DND-41 (cell line): Measurements from ENCODE around the gene COQ10B.
A peak's percentile ranks its signal among the peaks of the same experiment; 100 is the strongest.

Experiments used
- ATAC-seq: fragments of 200-7000 bp; cut with Tn5 transposase; 3 replicates; pipeline ENCODE4 v1.9.1; 2021; ENCODE audit warnings: low read depth; ENCODE audit not compliant: insufficient read depth
- DNase-seq: peaks from one replicate; pipeline ENCODE4 v3.0.0-alpha.2; 2020
- H2AFZ ChIP-seq: 2 replicates; pipeline ENCODE4 v1.6.0; 2012; ENCODE audit warnings: low read depth, low read length
- H3K27ac ChIP-seq: 2 replicates; pipeline ENCODE4 v1.5.1; 2012; ENCODE audit warnings: low read length, inconsistent platforms
- H3K27me3 ChIP-seq: fragments of 200-600 bp; sonication (generic); 2 replicates; pipeline ENCODE4 v1.6.0; 2012; ENCODE audit warnings: low read length, mild to moderate bottlenecking, inconsistent platforms; ENCODE audit not compliant: insufficient read depth, poor library complexity
- H3K36me3 ChIP-seq: 2 replicates; pipeline ENCODE4 v1.5.1; 2012; ENCODE audit warnings: low read length, inconsistent platforms; ENCODE audit not compliant: insufficient read depth
- H3K4me1 ChIP-seq: 2 replicates; pipeline ENCODE4 v1.5.1; 2012; ENCODE audit warnings: mild to moderate bottlenecking, low read length; ENCODE audit not compliant: insufficient read depth
- H3K4me2 ChIP-seq: 2 replicates; pipeline ENCODE4 v1.6.0; 2012; ENCODE audit warnings: mild to moderate bottlenecking, moderate library complexity, low read length, inconsistent platforms; ENCODE audit not compliant: insufficient read depth
- H3K4me3 ChIP-seq, 2 experiments: fragments of 200-600 bp in 1 of 2; shearing (Covaris generic) in 1 of 2; 2 replicates each; pipeline ENCODE4 v1.5.1; 2012 to 2016; ENCODE audit warnings: inconsistent platforms in 2 of 2, low read length in 2 of 2, mild to moderate bottlenecking in 2 of 2, low read depth in 1 of 2, moderate library complexity in 1 of 2
- H3K79me2 ChIP-seq: 2 replicates; pipeline ENCODE4 v1.6.0; 2012; ENCODE audit warnings: low read length, inconsistent platforms; ENCODE audit not compliant: insufficient read depth
- H3K9ac ChIP-seq: 2 replicates; pipeline ENCODE4 v1.6.0; 2012; ENCODE audit warnings: low read depth, mild to moderate bottlenecking, inconsistent platforms, low read length, moderate library complexity
- H3K9me3 ChIP-seq: 2 replicates; pipeline ENCODE4 v1.5.1; 2012; ENCODE audit warnings: low read length, moderate library complexity, mild to moderate bottlenecking, inconsistent platforms; ENCODE audit not compliant: insufficient read depth, severe bottlenecking
- H4K20me1 ChIP-seq: 2 replicates; pipeline ENCODE4 v1.6.0; 2012; ENCODE audit warnings: low read length; ENCODE audit not compliant: insufficient read depth
- CTCF ChIP-seq: IDR thresholded peaks from 2 replicates; pipeline ENCODE4 v1.5.1; 2012; ENCODE audit warnings: borderline replicate concordance, low read length, moderate library complexity, mild to moderate bottlenecking; ENCODE audit not compliant: poor library complexity, severe bottlenecking; ENCODE audit errors: extremely low read depth
- EZH2 ChIP-seq: IDR thresholded peaks from 3 replicates; pipeline ENCODE4 v1.6.1; 2012; ENCODE audit warnings: borderline replicate concordance, low read depth, mild to moderate bottlenecking, moderate library complexity, low read length, inconsistent platforms; ENCODE audit not compliant: severe bottlenecking

Gene COQ10B

GRCh38 chr2:197452754-197453122 is 614 bp upstream of the COQ10B start:
- no peak for TF ChIP-seq EZH2
- TF ChIP-seq CTCF, result no peak
- no peak for DNase-seq
- peaks cover 19% of the 10 kb centered on the region; the same call in 1 of the 2 replicates for H4K20me1 ChIP-seq

GRCh38 chr2:197453914-197454398 is 604 bp downstream of the COQ10B start:
- no peak for DNase-seq
- peak overlapping the region; percentile 89 for H2AFZ ChIP-seq
- peaks cover 62% of the 10 kb centered on the region for H3K79me2 ChIP-seq

More at GRCh38 chr2:197452754-197453122, 614 bp upstream of the COQ10B start:
- H3K27ac ChIP-seq, result peak overlapping the region; percentile 94
- no peaks in the 10 kb centered on the region for H3K27me3 ChIP-seq
- peak overlapping the region; percentile 84 for H2AFZ ChIP-seq
- H3K36me3 ChIP-seq, result no peaks in the 10 kb centered on the region
- peak overlapping the region; percentile 27 to 76 for H3K4me3 ChIP-seq
- H3K9me3 ChIP-seq, result no peaks in the 10 kb centered on the region
- peaks cover 37% of the 10 kb centered on the region for H3K4me1 ChIP-seq
- peaks cover 50% of the 10 kb centered on the region for H3K79me2 ChIP-seq
- no peak for ATAC-seq
- H3K4me2 ChIP-seq, result peak overlapping the region; percentile 81
- H3K9ac ChIP-seq, result peak overlapping the region; percentile 65

GRCh38 chr2:197454923-197455322 is 1.6 kb downstream of the COQ10B start:
- Histone ChIP-seq H3K27me3 (no peaks in the 10 kb centered on the region), H3K4me2 (peak overlapping the region; percentile 87), H3K36me3 (peaks cover 10% of the 10 kb centered on the region), H3K9ac (peak overlapping the region; percentile 78), H3K9me3 (no peaks in the 10 kb centered on the region), H3K4me3 (peak overlapping the region; percentile 76 to 82; a peak in 3 of 4 replicates), H2AFZ (no peak overlapping the region), H3K27ac (peak overlapping the region; percentile 91; the same call in 1 of the 2 replicates), H4K20me1 (peaks cover 25% of the 10 kb centered on the region), H3K79me2 (peaks cover 71% of the 10 kb centered on the region), H3K4me1 (peaks cover 37% of the 10 kb centered on the region)
- no peak for ATAC-seq
- DNase-seq, result no peak
- TF ChIP-seq CTCF, result no peak
- no peak for TF ChIP-seq EZH2

More at GRCh38 chr2:197453914-197454398, 604 bp downstream of the COQ10B start:
- H3K4me3 ChIP-seq, result peak overlapping the region; percentile 76 to 82
- H3K4me1 ChIP-seq, result peaks cover 37% of the 10 kb centered on the region
- no peaks in the 10 kb centered on the region for H3K9me3 ChIP-seq
- H3K27me3 ChIP-seq, result no peaks in the 10 kb centered on the region
- no peak for TF ChIP-seq CTCF
- no peak for TF ChIP-seq EZH2
- peak overlapping the region; percentile 87 for H3K4me2 ChIP-seq
- peaks cover 20% of the 10 kb centered on the region for H4K20me1 ChIP-seq
- peak overlapping the region; percentile 91 for H3K27ac ChIP-seq
- ATAC-seq, result peak; percentile 53
- H3K36me3 ChIP-seq, result 0 out of 2 replicates have a peak, but pooled peaks cover 1% of the 10 kb centered on the region
- H3K9ac ChIP-seq, result peak overlapping the region; percentile 78

GRCh38 chr2:197455428-197455827 is 2.1 kb downstream of the COQ10B start:
- no peak overlapping the region for H3K27ac ChIP-seq
- peak overlapping the region; percentile 87 for H3K4me2 ChIP-seq
- peaks cover 15% of the 10 kb centered on the region for H3K36me3 ChIP-seq
- H3K9me3 ChIP-seq, result no peaks in the 10 kb centered on the region
- H3K4me3 ChIP-seq, result 0 out of 4 replicates have a peak overlapping the region, but pooled peaks of 1 of the 2 experiments have one; percentile 76
- H4K20me1 ChIP-seq, result peaks cover 25% of the 10 kb centered on the region
- H2AFZ ChIP-seq, result no peak overlapping the region
- DNase-seq, result no peak
- peaks cover 37% of the 10 kb centered on the region for H3K4me1 ChIP-seq
- H3K9ac ChIP-seq, result no peak overlapping the region
- H3K79me2 ChIP-seq, result peaks cover 76% of the 10 kb centered on the region
- TF ChIP-seq CTCF (no peak), EZH2 (no peak)
- no peaks in the 10 kb centered on the region for H3K27me3 ChIP-seq
- no peak for ATAC-seq
